Neutrophil (primary cell): ENCODE data around the gene GPC6.

Source experiments
- H3K27ac ChIP-seq: fragments of 200-600 bp; sonication (generic); 2 replicates; pipeline ENCODE4 v1.5.1; 2016; ENCODE audit warnings: mild to moderate bottlenecking, moderate library complexity
- H3K27me3 ChIP-seq: fragments of 200-600 bp; sonication (generic); 2 replicates; pipeline ENCODE4 v1.6.0; 2016; ENCODE audit warnings: mild to moderate bottlenecking
- H3K36me3 ChIP-seq: fragments of 200-600 bp; sonication (generic); 2 replicates; pipeline ENCODE4 v1.5.1; 2017
- H3K4me1 ChIP-seq, 2 experiments: fragments of 200-600 bp in 1 of 2; sonication (generic) in 1 of 2; 1 replicate in 1 of 2; 2 replicates in 1 of 2; pipeline versions ENCODE4 v1.5.1 to v1.6.1; 2013 to 2016; ENCODE audit warnings: low read depth in 1 of 2, low read length in 1 of 2, mild to moderate bottlenecking in 1 of 2, moderate library complexity in 1 of 2; ENCODE audit not compliant: control insufficient read depth in 1 of 2, insufficient read depth in 1 of 2
- H3K4me3 ChIP-seq, 2 experiments: fragments of 200-600 bp in 1 of 2; sonication (generic) in 1 of 2; 1 replicate in 1 of 2; 2 replicates in 1 of 2; pipeline ENCODE4 v1.5.1; 2013 to 2016; ENCODE audit warnings: low read depth in 1 of 2, low read length in 1 of 2, mild to moderate bottlenecking in 1 of 2, moderate library complexity in 1 of 2
- H3K9me3 ChIP-seq: fragments of 200-600 bp; sonication (generic); 2 replicates; pipeline ENCODE4 v1.5.1; 2016
- CTCF ChIP-seq: fragments of 200-600 bp; sonication (generic); IDR thresholded peaks from 2 replicates; pipeline ENCODE4 v1.5.1; 2016; ENCODE audit warnings: antibody characterized with exemption

Gene GPC6

GRCh38 chr13:93231867-93232266 lies 5.3 kb downstream of the GPC6 start:
- no peaks in the 10 kb centered on the region for H3K4me1 ChIP-seq
- TF ChIP-seq CTCF, result no peak
- no peak overlapping the region for H3K27ac ChIP-seq
- no peaks in the 10 kb centered on the region for H3K36me3 ChIP-seq
- H3K4me3 ChIP-seq, result no peak overlapping the region
- no peaks in the 10 kb centered on the region for H3K9me3 ChIP-seq
- peaks cover 42% of the 10 kb centered on the region for H3K27me3 ChIP-seq

GRCh38 chr13:93233997-93234416 lies 7.4 kb downstream of the GPC6 start:
- Histone ChIP-seq H3K36me3 (no peaks in the 10 kb centered on the region), H3K4me1 (no peaks in the 10 kb centered on the region), H3K27ac (no peak overlapping the region), H3K27me3 (peaks cover 20% of the 10 kb centered on the region), H3K9me3 (no peaks in the 10 kb centered on the region), H3K4me3 (no peak overlapping the region)
- TF ChIP-seq CTCF, result no peak

DNA sequence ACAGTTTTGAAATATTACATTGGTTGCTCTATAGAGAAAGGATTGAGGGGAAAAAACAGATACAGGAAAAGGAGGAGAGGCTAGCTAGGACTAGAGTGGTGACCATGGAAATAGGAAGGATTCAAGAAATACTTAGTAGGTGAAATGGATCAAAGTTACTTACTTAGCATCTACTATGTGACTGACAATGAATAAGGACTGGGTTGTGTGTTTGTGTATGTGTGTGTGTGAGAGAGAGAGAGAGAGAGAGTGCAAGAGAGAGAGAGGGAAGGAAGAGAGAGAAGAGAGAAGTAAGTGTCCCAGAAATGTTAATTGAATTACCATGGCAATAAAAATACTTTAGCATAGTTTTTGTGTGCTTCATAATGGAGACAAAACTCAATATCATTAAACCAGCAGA lies 7.9 kb downstream of the GPC6 start:
- TF ChIP-seq CTCF, result no peak
- no peaks in the 10 kb centered on the region for H3K4me1 ChIP-seq

GRCh38 chr13:93235258-93236015 lies 8.8 kb downstream of the GPC6 start:
- no peaks in the 10 kb centered on the region for H3K36me3 ChIP-seq
- H3K27ac ChIP-seq, result no peak overlapping the region
- no peaks in the 10 kb centered on the region for H3K9me3 ChIP-seq
- no peak overlapping the region for H3K4me3 ChIP-seq
- TF ChIP-seq CTCF, result no peak
- H3K4me1 ChIP-seq, result no peaks in the 10 kb centered on the region
- peaks cover 6% of the 10 kb centered on the region for H3K27me3 ChIP-seq

More for the DNA sequence above, 7.9 kb downstream of the GPC6 start:
- Histone ChIP-seq H3K27me3 (peaks cover 16% of the 10 kb centered on the region), H3K36me3 (no peaks in the 10 kb centered on the region), H3K4me3 (no peak overlapping the region), H3K9me3 (no peaks in the 10 kb centered on the region), H3K27ac (no peak overlapping the region)

DNA sequence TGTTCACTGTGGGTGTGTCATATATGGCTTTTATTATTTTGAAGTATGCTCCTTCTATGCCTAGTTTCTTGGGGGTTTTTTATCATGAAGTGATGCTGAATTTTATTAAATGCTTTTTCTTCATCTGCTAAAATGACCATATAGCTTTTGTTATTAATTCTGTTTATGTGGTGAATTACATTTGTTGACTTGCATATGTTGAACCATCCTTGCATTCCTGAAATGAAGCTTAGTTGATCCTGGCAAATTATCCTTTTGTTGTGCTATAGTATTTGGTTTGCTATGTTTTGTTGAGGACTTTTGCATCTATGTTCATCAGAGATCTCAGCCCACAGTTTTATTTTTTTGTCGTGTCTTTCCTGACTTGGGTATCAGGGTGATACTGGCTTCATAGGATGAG lies 12.1 kb downstream of the GPC6 start:
- H3K36me3 ChIP-seq, result no peaks in the 10 kb centered on the region
- H3K9me3 ChIP-seq, result no peaks in the 10 kb centered on the region
- no peak overlapping the region for H3K4me3 ChIP-seq
- no peak overlapping the region for H3K27ac ChIP-seq
- TF ChIP-seq CTCF, result no peak
- H3K4me1 ChIP-seq, result no peaks in the 10 kb centered on the region
- H3K27me3 ChIP-seq, result no peaks in the 10 kb centered on the region
